NCI-H345 treated with DMSO at 0.1 percent for 48 hours (cell line): ENCODE data around the gene RAD51AP1.
A peak's percentile ranks its signal among the peaks of the same experiment; 100 is the strongest.
"Not testable (repeated sequence)": the region's sequence is repeated elsewhere in the genome, so short reads cannot be mapped to it uniquely, and the experiment has no call there.

Experiments used
- DNase-seq: peaks from one replicate; lab custom pipeline; 2025; ENCODE audit not compliant: unreplicated experiment; lab: John Stamatoyannopoulos, UW

The RAD51AP1 gene

GRCh38 chr12:4538207-4539160 is at the start of gene RAD51AP1:
Gene RAD51AP1 (plus strand): TSS chr12:4538890. CDS start chr12:4538940, 50 bp downstream.
- DNase-seq = peak; percentile 91

DNA sequence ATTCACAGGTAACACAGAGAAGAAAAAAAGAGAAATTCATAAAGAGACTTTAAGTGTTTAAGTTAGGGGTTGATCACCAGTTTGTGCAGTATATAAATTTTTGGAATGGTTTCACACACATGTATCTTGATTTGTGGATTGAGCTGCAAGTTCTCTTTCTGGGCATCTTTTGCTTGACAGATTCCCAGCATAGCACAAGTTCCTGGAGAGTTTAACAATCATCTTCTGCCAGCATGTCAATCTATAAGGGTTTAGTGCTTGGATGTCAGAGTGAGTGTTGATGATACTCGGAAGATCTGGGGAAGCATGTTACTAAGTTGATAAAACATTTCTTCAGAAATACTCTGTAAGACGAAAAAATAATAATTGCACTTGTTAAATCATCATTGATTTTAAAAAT is 49.1 kb upstream of the RAD51AP1 start:
- DNase-seq = no peak

- DNase-seq = no peak
Observed at GRCh38 chr12:4490973-4491372, 47.7 kb upstream of the RAD51AP1 start.

- DNase-seq = no peak
Observed at GRCh38 chr12:4496145-4496838, 42.4 kb upstream of the RAD51AP1 start.

GRCh38 chr12:4499186-4499585 is 39.5 kb upstream of the RAD51AP1 start:
- DNase-seq = no peak

DNA sequence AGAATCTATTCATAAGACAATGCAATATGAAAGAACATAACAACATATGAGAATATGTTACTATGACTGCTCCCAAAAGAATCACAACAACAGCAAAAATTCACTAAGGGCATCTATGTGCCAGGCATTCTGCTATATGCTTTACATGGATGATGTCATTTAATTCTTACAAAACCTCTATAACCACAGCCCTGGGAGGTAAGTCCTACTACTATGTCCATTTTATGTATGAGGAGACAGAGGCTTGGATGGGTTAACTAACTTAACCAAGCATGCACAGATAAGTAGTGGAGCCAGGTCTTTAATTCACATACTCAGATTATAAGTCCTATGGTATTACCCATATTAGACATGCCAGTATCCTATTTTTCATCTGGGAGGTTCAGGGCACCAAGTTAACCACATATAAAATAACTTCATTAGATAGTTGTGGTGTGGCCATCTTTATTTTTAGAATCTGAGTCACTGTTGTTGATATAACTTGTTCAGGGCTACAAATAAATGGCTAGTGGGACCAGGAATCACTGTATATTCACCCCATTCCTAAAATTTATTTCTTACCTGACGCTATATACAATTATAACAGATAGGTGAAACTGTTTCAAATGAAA is 33.2 kb upstream of the RAD51AP1 start:
- no peak for DNase-seq

DNA sequence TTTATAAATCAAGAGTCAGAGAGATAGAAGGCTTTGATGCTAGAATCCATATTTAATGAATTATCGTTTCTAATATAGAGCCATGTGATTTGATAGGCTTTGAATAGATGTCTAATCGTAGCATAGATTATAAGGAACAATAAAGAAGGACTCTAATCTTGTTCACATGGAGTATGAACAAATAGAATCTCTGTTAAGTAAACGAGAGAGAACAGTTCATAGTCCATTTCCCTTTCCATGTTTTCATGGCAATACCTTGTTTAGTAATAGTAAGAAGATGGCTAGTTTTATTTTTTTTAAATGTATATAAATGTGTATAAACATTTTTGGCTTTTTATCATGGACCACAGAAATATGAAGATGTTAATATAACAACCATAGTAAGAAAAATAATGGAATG is 32.3 kb upstream of the RAD51AP1 start:
- DNase-seq = no peak

GRCh38 chr12:4506870-4507269 is 31.8 kb upstream of the RAD51AP1 start:
- DNase-seq = no peak

DNA sequence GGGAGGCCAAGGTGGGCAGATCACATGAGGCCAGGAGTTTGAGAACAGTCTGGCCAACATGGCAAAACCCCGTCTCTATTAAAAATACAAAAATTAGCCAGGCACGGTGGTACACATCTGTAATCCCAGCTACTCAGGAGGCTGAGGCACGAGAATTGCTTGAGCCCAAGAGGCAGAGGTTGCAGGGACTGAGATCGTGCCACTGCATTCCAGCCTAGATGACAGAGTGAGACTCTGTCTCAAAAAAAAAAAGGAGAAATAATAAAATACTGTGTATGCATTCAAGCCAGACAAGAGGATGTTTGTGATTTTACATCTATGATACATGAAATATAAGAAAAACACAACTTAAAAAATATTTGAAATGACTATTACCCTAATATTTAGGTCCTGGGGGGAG is 30.2 kb upstream of the RAD51AP1 start:
- not testable (repeated sequence) for DNase-seq

DNA sequence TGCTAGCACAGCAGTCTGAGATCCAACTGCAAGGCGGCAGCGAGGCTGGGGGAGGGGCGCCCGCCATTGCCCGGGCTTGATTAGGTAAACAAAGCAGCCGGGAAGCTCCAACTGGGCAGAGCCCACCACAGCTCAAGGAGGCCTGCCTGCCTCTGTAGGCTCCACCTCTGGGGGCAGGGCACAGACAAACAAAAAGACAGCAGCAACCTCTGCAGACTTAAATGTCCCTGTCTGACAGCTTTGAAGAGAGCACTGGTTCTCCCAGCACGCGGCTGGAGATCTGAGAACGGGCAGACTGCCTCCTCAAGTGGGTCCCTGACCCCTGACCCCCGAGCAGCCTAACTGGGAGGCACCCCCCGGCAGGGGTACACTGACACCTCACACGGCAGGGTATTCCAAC is 29.4 kb upstream of the RAD51AP1 start:
- DNase-seq = not testable (repeated sequence)

- DNase-seq = no peak
Observed at GRCh38 chr12:4518106-4518728, 20.5 kb upstream of the RAD51AP1 start.

- not testable (repeated sequence) for DNase-seq
Observed at GRCh38 chr12:4523443-4523842, 15.2 kb upstream of the RAD51AP1 start.

DNA sequence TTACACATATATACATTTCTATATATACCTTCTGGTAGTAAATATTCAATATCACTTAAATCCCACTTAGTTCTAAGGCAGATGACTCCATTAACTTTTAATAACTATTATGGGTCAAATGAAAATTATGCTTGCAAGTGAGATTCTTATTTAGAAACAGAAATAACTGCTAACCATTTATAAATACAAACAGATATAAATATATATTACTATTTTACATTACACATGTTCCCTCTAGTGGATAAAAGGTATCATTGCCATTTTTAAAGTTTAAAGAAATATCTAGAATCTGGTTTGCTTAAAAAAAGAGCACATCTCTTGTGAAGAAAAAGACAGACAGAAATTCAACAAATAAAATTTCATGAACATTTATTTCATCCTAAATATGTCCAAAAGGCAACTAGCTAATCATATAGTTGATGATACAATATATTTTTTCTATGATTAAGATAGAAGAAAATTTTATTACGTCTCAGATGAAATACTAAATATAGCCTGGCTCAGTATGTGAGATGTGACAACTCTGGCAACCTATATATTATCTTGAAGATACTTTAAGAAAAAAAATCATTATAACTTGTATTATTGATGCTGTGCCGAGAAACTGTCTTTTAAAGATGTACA is 11.7 kb upstream of the RAD51AP1 start:
- peak; percentile 7 for DNase-seq

- DNase-seq = no peak
Observed at GRCh38 chr12:4530160-4530559, 8.5 kb upstream of the RAD51AP1 start.

DNA sequence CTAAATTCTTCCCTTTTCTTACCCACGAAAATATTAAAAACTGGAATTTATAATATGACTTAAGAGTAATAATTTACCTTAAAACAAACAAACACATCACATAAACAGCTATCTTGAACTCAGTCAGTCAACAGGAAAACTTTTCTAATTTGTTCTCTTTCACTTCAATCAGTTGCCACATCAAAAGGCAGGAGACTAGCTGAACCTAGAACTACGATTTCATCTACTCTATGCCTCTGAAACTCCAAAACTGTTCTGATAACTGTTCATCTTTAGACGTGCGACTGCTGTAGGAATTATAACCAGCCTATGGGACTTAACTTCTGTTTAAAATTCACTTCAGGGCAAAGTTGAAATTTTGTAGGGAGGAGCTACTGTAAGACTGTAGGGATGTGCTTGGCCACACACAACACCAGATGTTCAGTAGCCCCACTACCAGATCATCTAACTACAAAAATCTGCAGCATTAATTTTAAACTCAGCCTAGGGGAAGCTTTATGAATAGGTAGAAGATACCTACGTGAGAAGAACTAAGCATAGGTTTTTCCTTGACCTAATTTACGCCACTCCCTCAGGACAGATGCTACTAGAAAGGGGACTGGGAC is 7.6 kb upstream of the RAD51AP1 start:
- DNase-seq = no peak

GRCh38 chr12:4535092-4535491 is 3.6 kb upstream of the RAD51AP1 start:
- DNase-seq = no peak

DNA sequence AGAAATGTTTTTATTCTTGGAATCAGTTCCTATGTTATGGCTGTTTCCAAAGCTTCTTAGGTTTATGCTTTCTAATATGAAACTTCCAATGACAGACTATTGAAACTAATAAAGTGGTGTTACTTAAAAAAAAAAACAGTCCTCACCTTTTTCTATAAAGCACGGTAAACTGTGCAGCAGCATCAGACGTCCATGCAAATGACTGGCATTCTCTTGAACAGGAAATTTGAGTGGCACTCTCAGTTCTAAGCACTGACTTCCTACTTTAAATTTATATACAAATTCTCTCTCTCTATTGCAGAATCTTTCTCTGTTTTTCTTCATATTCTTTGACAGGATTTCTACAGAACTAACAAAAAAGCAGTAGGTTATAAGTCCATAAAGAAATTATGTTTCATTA is 2.8 kb upstream of the RAD51AP1 start:
- no peak for DNase-seq

GRCh38 chr12:4539167-4539870 is 629 bp downstream of the RAD51AP1 start:
- no peak for DNase-seq

GRCh38 chr12:4540170-4540569 is 1.5 kb downstream of the RAD51AP1 start:
- no peak for DNase-seq

GRCh38 chr12:4540638-4541037 is 1.9 kb downstream of the RAD51AP1 start:
- DNase-seq = no peak
